GM18907 (cell line): ENCODE measurements around the gene CASZ1.

ENCODE experiments used
- ATAC-seq: cut with Tn5 transposase; IDR thresholded peaks from one replicate; pipeline ENCODE4 v1.9.1; 2021; ENCODE audit warnings: mild to moderate bottlenecking, moderate library complexity; ENCODE audit not compliant: unreplicated experiment

The CASZ1 gene

DNA sequence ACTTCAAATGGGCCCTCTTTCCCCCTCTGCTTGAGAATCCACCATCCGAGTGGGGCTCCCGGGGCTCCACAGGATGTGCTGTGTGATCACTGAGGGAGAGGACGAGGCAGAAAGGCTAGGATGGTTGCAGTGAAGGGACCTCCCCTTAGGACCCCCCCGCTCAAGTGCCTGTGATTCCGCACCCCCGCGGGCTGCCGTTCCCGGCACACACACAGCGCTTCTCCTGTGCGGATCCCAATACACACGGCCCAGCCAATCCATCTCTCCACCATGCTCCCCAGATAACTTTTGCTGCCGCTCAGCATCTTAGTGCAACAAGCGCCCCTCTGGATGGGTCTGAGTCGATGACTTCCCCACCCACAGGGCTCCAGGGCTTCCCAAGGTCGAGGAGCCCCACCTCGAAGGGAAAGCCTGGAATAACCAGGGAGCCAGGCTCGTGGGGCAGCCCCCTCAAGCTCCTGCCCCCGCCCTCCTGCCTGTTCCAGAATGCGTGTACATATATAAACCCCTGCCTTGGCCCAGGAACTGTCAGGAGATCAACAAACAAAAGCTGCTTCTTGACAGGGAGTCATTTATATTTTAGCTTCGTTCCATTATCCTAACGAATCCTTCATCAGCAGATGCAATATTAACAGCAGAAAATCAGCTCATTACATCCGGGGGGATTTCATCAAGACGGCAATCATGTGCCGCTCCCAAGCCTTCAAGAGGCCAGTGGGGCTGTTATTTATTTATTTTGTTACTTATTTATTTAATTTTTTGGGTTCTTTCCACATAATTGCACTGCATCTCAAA lies 83.7 kb downstream of the CASZ1 start:
- no peak for ATAC-seq

DNA sequence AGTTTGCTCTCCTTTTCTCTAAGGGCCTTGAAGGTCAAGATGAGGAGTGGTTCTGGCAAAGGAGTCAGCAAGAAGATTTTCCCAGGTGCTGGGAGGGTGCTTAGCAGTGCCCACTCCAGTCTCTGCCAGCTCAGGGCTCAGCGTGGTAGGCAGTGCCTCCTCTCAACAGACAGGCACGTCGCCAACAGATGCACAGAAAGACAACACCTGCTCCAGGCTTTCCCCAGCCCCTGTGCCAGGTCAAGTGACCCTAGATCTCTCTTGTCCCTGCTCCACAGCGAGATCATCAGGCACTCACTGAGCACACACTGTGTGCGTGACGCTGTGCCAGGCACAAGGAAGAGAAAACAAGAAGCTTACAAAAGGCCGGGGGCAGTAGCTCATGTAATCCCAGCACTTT lies 86.0 kb downstream of the CASZ1 start:
- no peak for ATAC-seq

DNA sequence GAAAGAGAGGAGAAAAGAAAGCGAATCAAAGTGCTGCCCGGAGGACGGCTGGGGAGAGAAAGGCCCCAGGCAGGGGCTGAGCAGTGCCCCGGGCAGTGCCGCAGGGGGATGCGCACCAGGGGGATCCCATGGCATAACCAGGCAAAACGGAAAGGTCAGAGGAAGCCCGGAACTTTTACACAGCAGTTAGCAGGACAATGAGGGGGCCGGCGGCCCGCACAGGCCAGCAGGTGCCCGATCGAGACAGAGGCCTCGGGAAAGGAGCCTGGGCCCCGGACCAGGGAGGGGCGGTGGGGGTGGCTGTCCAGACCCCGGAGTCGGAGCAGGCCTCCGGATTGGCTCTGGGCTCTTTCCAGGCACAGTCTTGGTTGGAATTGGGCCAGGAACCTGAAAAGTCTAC lies 86.8 kb downstream of the CASZ1 start:
- ATAC-seq, result no peak

DNA sequence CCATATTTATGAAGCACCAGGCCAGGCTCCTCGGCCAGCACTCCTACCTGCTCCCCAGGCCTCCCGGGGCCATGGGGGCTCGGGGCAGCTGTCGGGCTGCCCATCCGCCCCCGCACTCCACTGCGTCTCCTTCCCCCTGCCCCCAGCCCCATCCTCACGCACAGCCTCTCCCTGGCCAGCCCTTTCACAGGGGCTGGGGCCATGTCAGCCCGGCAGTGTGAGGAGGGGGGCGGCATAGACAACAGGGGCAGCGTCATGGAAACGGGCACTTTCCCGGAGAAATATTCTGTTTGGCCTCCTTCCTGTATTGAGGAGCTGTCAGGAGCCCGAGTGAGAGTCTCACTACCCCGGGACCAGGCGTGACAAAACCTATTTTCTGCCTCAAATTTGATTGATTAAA lies 87.3 kb downstream of the CASZ1 start:
- ATAC-seq, result no peak

DNA sequence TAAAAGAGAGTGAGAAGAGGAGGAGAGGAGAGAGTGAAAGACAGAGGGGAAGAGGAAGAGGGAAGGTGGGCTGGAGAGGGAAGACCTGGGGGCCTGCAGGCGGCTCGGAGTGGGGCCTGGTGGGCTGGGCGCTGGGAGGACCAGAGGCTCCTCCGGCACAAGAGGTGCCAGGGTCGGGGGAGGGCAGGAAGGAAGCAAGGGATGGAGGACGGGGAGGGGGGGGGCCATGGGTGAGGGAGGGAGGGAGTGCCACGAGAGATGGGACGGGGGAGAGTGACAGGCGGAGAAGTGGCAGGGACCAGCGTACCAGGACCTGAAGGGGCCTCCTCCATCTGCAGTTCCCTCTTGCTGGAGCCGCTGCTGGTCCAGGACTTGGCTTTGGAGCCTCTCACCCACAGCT lies 87.7 kb downstream of the CASZ1 start:
- no peak for ATAC-seq

DNA sequence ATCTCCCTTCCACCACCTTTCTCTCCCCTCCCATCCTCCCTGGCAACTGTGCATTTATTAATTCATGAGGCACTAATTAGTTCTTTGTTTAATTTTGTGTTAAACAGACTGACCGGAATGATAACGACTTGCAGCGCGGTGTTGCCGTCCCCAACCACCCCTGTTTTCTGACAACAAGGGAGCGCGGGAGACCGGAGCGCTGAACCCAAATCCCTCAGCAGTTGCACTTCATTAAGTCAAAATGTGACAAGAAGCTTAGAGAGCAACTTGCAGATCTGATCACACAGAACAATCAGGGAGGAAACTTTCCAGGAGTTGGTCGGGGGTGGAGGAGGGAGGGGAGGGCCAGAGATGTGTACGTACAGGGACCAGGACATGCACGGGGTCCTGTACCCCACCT lies 89.2 kb downstream of the CASZ1 start:
- ATAC-seq, result no peak

DNA sequence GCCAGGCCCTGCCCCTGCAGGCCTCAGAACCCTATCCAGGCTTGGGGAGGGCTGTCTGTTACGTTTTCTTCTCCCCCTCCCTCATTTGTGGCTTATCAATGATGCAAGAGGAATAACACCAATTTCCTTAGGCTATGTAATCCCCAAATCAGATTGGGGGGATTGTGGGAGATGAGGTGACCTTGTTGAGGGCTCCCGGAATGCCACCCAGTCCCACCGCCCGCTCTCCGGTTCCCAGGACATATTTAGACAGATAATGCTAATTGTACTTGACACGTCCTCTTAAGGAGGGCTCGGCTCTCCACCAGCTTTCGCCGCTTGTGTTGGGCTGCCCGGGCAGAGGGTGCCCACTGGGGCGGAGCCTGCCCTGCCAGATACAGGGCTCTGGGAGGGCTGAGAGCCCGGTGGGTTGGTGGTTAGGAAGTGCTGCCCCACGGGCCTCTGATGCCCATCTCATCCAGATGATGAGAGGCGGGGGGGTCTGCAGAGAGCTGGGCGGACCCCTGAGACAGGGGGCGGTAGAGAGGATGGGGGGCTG lies 90.0 kb downstream of the CASZ1 start:
- ATAC-seq, result no peak

DNA sequence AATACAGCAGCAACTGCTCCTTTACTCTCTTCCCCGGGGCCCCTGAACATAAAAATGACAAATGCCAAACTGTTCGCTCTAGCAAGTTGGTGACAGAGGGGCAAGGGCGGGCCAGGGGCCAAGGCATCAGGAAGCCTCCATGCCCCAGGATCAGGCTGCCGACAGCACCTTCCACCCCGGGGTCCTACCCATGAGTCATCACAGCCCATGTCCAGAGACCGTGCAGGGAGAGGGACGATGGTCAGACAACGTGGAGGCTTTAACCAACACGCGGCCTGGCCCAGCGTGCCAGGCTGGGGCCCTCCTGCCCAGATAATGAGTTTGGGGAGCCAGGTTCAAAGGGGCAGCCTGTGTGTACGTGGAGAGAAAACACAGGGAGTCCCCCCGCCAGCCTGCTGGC lies 90.5 kb downstream of the CASZ1 start:
- no peak for ATAC-seq

DNA sequence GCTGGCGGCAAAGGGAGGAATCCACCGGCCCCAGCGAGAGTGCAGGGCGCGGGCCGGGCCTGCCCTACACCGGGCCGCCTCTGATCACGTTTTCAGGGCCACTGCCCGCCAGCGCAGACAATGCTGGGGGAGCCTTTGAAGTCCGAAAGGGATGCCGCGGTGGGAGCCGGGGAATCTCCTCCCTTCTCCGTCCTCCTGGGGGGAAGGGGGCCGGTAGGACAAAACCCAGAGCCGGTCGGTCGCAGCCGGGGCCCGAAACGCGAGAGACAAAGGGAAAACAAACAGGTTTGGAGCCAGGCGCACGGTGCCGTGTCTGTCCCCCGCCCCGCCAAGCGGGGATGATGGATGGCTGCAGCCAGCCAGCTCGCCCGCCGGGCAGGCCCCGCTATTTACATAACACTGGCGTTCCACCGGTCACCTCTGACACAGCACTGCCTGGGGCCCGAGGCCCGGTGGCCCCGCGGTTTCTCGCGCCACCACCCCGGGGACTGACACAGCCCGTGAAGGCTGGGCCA lies 92.0 kb downstream of the CASZ1 start:
- ATAC-seq, result no peak

DNA sequence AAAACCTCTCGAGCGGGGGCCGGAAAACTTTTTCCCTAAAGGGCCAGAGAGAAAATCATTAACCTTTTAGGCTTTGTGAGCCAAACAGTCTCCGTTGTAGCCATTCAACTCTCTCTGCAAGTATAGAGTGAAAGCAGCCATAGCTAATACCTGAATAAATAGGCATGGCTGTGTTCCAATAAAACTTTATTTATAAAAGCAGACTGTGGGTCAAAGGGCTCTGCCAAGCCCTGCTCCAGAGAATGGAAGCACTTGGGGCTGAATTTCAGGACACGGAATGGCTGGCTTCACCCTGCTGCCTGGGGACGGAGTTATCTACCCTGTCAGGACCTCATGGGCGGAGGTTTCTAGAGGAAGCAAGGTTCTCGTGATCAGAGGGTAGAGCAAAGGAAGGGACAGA lies 92.7 kb downstream of the CASZ1 start:
- ATAC-seq, result no peak

DNA sequence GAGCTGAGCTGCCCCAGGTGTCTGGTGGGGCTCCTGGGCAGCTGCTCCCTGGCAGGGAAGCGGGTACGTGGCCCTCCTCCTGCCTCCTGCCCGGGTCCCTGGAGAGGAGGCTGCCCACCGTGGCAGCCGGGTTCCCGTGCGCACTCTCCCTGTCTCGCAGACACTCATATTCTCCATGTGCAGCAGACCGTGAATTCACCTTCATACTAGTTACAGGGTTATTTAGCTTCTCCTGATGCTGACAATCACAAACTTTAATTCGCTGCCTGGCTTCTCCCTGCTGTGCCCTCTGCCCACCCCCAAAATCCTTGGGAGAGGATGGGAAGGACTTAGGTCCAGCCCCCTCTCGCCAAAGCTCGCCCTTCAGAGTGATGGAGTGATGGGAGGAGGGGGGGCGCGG lies 95.3 kb downstream of the CASZ1 start:
- ATAC-seq, result no peak

DNA sequence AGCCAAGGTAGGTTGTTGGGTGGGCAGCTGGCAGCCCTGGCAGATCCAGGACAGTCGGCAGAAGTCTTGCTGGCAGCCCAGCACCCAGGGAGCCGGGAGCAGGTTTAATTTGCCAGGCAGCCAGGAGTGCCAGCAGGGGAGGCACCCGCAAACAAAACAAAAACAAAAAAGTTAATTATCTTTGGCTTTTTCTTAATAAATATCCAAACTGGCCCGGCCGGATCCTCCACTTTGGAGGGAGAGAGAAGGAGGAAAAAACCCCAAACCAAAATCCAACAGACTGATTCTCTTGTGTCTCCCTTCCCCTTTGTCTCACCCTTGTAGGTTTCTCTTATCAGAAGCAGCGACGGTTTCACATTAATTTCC lies 97.0 kb downstream of the CASZ1 start:
- no peak for ATAC-seq

DNA sequence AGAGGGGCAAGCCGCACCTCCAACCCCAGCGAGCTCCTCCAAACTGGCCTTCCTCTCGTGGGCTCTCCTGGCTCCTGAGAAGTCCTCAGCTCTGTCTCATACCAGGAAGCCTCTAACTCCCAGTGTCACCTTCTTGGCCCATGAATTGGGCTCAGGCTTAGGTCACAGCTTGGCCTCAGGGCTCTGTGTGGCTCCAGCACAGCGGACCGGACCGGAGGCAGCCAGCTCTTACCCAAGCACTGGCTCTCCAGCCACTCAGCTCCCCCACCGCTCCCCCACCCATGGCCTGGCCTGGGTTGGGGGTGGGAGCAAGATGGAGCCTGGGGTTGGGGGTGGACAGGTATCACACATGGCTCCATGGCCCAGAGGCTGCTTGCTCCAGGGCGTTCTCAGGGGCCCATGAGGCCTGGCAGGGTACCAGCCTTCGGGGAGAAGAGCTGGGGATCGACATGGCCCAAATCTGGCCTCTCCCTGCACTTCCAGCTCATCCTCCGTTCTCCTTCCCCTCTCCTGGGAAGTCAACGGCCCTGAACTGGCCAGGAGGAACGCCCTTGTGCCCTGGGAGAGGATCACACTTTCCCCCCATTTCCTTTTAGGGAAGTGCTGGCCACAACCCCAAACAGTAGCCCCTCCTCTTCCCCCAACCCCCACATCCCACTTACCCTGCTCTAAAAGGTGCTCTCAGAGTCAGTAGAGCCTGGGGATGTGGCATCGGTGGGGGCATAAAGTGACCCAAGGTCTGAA lies 97.5 kb downstream of the CASZ1 start:
- no peak for ATAC-seq

DNA sequence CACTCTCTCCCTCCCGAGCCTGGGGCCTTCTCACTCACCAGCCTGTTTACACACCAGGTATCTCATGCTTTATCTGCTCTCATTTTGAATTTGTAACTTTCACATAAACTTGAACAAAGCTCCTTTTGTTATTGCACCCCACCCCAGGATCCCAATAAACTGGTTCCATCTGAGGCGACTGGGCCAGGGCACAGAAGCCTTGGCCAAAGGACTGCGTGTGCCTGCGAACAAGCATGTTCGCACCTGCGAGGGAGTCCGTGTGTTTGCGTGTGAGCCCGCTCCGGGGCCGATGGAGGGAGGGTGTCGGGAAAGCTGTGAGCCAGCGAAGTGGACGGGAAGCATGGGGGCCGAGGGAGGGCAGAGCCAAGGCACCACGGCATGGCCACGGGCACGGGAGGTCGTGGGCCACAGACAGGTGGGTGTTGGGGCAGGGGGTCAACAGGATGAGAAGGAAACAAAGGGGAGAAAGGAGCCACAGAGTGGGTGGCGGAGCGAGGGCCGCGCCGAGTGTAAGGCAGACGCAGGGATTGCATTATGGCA lies 98.8 kb downstream of the CASZ1 start:
- no peak for ATAC-seq

DNA sequence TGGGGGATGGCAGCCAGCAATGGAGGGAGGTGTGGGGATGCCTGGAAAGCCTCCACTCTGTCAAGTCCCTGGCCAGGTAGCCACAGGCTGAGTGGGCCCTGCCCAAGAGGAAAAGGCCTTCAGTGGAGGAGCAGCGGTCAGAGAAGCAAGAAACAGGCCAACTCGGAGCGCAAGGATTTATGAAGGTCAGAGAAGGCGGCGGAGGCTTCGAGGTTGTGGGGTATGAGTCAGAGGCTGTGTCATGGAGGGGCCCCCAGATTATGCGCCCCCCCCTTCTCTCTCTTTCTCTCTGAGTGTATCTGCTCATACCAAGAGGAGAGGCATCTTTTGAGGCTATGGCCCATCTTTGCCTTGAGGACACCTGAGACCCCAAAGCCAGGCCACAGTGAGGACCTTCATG lies 99.5 kb downstream of the CASZ1 start:
- no peak for ATAC-seq

DNA sequence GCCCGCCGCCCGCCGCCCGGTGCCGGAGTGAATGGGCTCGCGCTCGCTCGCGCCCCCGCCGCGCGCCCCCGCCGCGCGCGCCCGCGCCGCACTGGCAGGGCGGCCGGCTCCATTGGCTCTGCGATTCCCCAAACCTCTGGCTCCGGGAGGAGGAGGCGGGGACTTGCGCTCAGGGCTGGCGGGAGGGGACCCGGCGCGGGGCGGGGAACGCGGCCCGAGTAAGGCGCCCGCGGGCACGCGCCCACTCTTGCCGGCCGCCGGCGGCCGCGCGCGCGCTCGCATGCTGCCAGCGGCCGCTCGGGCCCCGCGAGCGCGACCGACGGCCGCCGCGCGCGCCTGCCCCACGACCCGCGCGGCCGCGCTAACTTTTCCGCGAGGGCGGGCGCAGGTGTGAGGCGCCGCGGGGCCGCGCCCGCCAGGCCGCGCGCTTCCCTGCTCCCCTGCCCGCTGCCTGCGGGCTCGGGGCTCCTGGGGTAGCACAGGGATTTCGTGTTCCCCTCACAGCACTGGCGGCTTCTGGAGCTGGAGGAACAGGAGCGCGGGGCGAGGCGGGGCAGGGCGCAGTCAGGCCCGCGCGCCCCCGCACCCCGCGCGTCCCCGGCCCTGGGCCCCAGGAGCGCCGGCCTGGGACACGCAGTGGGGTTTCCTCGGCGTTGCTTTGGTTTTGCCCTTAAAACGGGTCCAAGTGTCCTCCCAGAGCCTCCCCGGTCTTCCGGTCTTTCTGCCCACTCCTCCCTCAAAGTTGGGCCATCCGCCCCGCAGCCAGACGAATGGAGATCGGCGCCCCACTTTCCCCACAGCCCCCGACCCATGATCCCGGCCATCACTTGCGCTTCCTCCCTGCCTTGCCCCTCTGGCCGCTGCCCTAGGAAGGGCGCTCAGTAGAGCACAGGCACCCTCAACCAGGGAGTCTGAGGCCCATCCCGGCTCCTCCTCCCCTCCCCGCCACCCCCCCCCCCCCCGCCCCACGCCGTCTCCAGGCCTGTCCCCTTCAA lies 101.5 kb downstream of the CASZ1 start:
- ATAC-seq, result peak; percentile 49

DNA sequence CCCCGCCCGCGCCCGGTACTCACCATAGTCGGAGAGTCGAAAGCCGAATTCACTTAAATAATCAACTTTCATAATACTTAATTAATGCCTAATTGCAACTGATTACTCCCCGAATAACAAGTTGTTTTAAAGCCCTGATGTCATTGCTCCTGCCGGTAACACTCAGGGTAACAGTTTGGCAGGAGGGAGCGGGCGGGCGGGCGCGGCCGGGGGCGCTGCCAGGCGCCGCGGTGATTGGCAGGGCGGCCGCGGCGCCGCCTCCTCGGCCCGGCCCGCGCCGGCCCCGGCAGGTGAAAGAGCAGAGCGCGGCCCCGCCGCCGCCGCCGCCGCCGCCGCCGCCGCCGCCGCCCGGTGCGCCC lies 102.2 kb downstream of the CASZ1 start:
- peak; percentile 43 for ATAC-seq

DNA sequence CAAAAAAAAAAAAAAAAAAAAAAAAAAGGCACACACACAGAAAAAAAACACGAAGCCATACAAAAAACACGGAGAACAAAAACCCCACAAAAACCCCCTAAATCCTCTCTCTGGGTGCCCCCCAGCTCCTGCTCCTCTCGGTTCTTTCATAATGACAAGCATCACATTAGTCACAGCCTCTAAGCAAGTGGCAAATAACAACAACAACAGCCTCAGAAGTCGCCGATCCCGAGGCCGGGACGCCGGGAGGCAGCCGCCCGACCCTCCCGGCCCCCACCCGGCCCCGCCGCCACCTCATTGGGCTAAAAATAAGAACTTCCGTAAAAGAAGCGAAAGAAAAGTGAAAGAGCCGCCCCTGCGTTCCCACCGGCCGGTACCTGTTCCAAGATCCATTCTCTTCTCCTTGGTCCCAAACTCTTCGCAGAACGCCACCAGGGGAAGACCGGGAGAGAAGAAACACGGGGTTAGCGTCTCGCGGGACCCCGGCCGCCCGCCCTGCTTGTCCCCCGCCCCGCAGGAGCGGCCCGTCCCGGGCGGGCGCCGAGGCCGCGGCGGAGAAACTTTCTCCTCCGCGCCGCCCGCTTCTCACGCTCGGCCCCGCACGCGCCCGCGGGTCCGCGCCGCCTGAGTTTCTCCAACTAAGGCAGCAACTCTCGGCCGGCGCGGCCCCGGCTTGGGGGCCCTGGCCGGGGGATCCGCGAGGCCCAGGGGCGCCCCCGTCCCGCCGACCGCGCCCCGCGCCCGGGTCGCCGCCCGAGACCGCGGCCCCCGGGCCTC lies 102.8 kb downstream of the CASZ1 start:
- peak; percentile 20 for ATAC-seq

DNA sequence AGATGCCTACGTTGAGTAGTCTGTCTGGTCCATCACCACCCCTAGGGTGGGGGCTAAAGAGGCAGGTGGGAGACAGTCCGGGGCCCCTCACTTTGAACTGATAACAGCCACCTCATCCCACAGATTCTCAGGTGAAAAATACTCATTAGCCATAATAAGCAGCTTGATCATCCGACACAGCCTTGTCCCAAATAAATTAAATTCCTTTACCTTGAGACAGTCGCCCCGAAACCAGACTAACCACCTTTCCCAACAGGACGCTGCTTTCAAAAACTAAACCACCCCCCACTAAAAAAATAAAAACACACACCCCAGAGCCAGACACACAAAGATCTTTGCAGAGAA lies 103.3 kb downstream of the CASZ1 start:
- no peak for ATAC-seq

DNA sequence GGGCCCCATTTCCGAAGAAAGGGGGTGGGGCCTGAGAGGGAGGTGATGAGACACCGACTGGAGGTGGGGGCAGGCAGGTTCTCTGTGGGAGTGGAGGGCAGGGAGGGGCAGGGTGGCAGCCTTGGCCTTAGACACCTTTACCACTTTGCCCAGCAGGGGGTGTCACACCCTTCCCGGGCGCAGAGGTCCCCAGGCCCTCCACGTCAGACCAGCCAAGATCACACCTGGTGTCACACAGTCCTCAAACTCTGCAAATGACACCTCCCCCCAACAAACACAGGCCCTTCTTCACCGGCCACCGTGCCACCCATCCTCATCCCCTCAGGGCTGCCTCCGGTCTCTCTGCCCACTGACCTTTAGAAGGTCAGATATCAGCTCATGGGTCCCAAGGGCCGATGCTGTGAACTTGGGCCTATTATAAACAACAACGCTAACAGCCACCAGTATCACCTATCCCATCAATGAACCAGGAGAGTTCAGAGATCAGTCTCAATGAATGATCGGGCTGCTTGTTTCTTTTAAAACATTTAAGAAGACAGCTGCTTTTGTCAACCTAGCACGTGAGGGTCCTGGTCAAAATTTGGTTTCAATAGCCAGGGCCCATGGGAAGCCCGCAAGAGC lies 103.9 kb downstream of the CASZ1 start:
- no peak for ATAC-seq
